Karpas-422 (cell line): ENCODE data around the gene RFESD. TPM values are rescaled to one million over a fixed set of nuclear protein-coding genes. Genes with fewer than 3 reads are reported as not detected.

Experiments
- total RNA-seq: library from RNA; depleted of rRNA; stranded (reverse); fragments of >200 nt; shearing (Covaris generic); gene quantifications from 2 replicates; pipeline ENCODE4 v1.2.3, GENCODE V29; 2014; ENCODE audit warnings: low replicate concordance; rRNA removed

The RFESD gene
- total RNA-seq, 1 experiment from 2014 or later, result 6.8 TPM

Other genes starting within 250 kb of the RFESD start
- 58.6 and 118 TPM in 2 replicates for gene SKIC3, start 91.8 kb upstream of the RFESD start, total RNA-seq
- gene ARSK, start 91.7 kb upstream of the RFESD start, total RNA-seq, result 5.6 and 8.8 TPM in 2 replicates
- 0.34 and 0.51 TPM in 2 replicates for gene GPR150, start 26.7 kb upstream of the RFESD start, total RNA-seq
- not detected in 2 replicates for gene SPATA9, start 36.2 kb downstream of the RFESD start, total RNA-seq
- 0.97 and 1.5 TPM in 2 replicates for gene RHOBTB3, start 84.6 kb downstream of the RFESD start, total RNA-seq
- 16.3 and 18.0 TPM in 2 replicates for gene GLRX, start 175.9 kb downstream of the RFESD start, total RNA-seq